HG03135 (cell line): Measurements from ENCODE around the gene ZNF423.
"Not testable (repeated sequence)": the region's sequence is repeated elsewhere in the genome, so short reads cannot be mapped to it uniquely, and the experiment has no call there.

Experiments
- ATAC-seq: cut with Tn5 transposase; IDR thresholded peaks from one replicate; pipeline ENCODE4 v1.9.1; 2021; ENCODE audit warnings: mild to moderate bottlenecking, moderate library complexity; ENCODE audit not compliant: unreplicated experiment

ZNF423 gene

GRCh38 chr16:49871824-49872223 lies 15.9 kb upstream of the ZNF423 start:
- ATAC-seq = not testable (repeated sequence)

DNA sequence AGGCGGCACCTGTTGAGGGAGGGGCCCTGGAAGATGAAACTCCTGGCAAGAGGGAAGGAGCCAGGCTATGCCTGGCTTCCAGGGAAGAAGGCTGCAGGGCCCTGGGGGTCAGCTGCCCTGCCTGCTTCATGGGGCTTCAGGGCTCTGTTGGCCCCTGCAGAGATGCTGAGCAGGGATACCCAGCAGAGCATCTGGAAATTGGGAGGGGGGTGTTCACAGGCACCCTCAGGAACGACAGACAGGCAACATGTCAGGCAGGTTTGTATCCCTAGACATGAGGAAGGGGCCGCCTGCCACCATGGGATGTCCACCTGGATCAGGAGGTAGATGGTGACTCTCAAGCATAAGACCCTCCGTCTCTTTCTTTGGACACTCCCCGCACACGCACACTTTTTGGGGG lies 13.8 kb upstream of the ZNF423 start:
- no peak for ATAC-seq

- no peak for ATAC-seq
Observed at GRCh38 chr16:49867796-49868668, 12.1 kb upstream of the ZNF423 start.

GRCh38 chr16:49867234-49867633 lies 11.3 kb upstream of the ZNF423 start:
- ATAC-seq = no peak

DNA sequence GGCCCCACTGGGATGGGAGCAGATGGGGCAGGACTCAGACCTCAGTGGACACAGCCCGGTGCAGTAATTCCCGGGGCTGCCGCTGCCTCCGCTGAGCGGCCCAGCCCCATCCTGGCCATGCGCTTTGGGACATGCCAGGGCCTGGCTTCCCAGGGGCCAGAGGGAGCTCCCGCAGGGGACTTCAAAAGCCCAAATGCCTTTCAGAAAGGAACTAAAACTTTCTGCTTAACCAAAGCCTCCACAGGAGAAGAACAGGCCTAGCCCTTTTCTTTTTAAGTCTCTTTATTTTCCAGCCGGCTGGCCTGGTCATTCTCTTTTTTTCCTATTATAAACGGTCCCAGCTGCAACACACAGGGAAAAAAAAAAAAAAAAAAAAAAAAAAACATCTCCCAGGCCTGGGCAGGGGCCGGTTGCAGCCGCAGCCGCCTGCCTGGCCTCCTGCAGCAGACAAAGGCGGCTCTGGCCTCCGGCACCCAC lies 10.7 kb upstream of the ZNF423 start:
- ATAC-seq = no peak

- ATAC-seq = no peak
Observed at GRCh38 chr16:49862694-49863093, 6.8 kb upstream of the ZNF423 start.

DNA sequence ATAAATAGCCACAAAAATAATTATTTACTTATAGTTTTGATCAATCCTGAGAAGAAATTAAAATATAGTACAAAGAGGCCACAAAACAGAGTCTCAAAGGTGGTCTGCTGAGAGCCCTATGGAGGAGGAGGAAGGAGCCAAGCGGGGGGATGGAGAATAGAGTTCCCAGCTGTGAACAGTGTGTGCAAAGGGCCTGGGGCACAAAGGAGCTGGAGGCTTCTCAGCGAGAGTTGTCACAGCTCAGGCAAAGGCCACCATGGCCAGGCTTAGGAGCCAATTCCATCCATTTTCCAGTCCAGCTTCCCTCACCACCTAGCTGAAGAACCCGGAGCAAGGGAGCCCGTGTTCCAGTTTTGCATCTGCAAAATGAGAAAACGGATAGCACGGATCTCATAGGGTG lies 5.4 kb upstream of the ZNF423 start:
- no peak for ATAC-seq

GRCh38 chr16:49860593-49860992 lies 4.7 kb upstream of the ZNF423 start:
- no peak for ATAC-seq

GRCh38 chr16:49859125-49859811 lies 3.4 kb upstream of the ZNF423 start:
- ATAC-seq = no peak

GRCh38 chr16:49858200-49859124 lies 2.5 kb upstream of the ZNF423 start:
- no peak for ATAC-seq

DNA sequence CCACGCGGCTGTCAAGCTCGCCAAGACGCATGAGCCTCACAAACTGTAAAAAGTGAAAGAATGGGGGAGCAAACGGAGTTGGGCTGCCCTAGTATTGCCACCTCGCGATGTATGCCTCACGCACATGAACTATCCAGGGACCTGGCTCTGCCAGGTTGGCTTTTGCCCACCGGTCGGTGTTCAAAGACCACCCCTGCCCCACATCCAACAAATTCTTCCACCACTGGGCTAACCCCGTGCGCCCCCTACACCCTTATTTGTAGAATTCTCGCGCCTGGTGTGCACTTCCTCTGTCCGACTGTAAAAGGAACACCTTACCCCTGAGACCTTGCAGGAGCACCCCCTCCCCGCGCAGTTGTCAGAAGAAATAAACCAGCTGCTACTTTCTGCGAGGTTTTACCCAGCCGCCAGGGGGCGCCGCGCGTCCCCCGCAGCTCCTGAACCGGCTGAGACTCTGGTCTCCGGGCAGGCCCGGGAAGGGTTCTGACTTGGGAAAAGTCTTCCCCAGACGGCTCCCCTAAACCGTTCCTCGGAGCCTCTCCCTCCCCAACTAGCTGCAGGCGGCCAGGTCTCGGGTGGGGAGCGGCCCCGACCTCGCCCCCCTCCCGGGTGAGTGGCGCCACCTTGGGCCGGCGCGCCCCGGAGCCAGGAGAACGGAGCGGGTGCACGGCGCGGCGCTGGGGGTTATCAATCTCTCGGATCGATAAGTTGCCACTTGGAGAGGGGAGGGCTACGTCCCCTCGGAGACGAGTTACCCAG lies 1.7 kb upstream of the ZNF423 start:
- ATAC-seq = no peak

DNA sequence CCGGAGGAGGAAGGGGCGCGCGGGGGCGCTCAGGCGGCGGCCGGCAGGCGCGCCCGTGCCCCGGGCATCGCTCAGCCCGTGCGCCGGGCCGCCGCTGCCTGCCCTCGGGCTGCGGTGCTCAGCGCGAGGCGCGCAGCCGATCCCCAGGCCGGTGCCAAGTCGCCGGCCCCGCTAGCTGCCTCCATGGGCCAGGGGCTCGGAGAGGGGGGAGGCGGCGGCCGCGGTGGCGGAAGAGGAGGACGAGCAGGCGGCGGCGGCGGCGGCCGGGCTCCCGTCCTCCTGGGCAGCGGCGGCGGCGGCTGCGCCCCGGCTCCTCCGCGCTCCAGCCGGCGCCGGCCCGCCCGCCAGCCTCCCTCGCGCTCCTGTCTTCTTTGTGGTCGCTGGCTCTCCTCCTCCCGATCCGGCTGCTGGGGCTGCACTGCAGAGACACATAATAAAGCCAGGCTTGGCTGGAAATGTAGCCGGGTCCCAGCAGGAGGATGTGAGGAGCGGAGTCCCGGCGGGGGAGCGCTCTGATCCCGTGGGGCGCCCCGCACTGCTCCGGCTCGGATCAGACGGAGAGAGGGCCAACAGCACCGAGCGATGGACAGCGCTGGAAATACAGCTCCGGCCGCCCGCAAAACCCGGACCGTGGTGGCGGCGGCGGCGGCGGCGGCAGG lies 889 bp upstream of the ZNF423 start:
- ATAC-seq = no peak

- ATAC-seq = peak; percentile 70
Observed at GRCh38 chr16:49855280-49855821, 561 bp downstream of the ZNF423 start.

GRCh38 chr16:49854796-49855203 lies 1.1 kb downstream of the ZNF423 start:
- ATAC-seq = peak; percentile 22

DNA sequence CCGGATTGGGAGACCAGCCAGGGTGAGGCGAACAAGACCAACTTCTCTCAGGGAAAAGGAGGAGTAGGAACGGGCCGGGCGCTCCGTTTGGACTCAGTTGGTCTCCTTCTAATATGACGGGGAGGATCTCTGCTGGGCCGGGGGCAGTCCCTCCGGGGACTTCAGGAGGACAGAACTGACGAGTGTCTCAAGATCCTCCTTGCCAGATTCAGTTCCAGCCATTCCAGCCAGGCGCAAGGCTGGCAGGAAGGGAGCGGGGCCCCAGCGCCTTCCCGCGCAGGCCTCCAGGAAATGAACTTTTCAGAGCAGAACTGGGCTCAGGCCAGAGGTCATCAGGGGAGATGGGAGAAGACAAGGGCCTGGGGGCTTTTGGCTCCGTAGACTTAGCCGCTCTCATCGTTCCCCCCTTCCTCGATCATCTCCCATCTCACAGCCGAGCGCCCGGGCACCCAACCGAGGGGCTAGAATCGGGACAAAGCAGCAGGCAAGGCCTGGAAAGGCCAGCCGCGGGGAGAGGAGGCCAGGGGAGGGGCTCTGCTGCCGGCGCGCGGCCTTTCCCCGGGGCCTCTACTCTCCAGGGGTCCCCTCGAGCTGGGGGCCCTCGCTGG lies 1.6 kb downstream of the ZNF423 start:
- ATAC-seq = no peak

DNA sequence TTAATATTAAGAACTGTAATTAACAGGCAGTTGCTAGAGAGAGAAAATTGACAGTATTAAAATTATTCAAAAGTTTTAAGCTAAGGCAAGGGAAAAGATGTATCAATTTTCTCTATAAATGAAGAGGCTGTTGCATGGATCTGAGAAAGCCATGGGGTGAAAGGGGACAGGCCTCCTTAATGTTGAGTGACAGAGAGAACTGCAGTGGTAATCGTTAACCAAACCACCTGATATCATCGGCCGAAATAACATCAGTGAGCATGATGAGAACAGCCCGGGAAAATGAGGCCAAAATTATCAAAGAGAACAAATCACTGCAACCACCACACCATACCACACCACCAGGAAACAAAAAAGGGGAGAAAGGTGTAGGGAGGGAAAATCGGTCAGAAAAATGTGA lies 3.6 kb downstream of the ZNF423 start:
- ATAC-seq = no peak

DNA sequence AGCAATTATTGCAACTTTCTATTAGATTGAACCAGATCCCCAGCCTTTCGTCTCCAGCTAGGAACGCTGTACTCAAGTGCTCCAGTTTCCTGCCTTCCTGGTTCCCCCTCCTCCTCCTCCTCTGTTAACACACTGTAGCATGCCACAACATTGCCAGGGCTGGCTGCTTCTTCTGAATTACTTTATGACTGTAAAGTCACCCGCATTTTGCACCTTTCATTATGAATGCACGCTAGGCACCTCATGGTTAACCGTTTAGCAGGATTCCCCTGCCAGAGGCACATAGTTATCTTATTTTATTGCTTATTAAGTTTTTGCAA lies 4.5 kb downstream of the ZNF423 start:
- ATAC-seq = no peak

DNA sequence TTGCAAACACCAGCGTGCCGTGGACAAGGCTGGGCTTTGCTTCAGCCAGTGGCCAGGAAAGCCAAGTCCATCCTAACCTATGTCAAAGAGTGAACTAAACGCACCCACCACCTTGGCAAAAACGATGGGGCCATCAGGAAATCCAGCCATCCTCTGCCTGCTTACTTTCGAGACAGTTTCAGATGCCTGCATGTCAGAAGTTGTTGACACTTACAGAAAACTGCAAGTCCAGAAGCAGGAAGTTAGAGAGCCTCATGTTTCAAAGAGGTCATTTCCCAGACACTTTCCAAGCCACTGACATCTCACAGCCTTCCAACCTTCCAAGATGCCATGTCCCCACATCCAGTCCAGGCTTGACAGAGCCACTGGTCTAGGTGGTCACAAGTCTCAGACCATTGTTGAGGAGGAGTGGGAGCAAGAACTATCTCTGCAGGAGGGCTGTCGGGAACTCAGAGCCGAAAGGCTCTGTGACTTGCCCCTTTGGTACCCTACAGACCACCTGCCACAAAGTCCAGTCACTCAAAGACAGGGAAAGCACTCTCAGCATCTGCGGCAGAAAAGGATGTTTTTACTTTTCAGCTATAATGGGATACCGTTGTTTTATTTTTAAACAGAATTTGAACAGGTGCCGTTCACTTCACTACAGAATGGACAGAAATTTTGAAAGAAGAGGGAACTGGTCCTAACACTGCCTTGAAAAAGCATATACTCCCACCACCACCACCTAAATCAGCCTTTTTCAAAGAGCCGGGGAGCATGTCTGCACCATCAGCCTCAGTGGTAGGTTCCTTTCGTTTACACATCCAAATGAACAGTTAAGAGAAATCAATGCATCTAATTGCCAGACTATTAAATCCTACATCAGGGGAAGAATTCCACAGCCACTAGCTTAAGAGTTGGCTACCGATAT lies 5.1 kb downstream of the ZNF423 start:
- no peak for ATAC-seq
